H9 (cell line): Measurements from ENCODE around the gene DIAPH2. TPM values are rescaled to one million over a fixed set of nuclear protein-coding genes. Genes with fewer than 3 reads are reported as not detected.

Experiments used
- DNase-seq: peaks from one replicate; pipeline ENCODE4 v3.0.0-alpha.2; 2017
- H2AFZ ChIP-seq: one replicate; pipeline ENCODE4 v1.6.1; 2013; ENCODE audit warnings: mild to moderate bottlenecking, low read length, control low read depth, moderate library complexity
- H2AK5ac ChIP-seq: 2 replicates; pipeline ENCODE4 v1.6.1; 2013; ENCODE audit warnings: low read length, control low read depth, mixed read lengths; ENCODE audit not compliant: insufficient read length
- H2BK120ac ChIP-seq: one replicate; pipeline ENCODE4 v1.6.1; 2013; ENCODE audit warnings: low read depth, mild to moderate bottlenecking, low read length, control low read depth, inconsistent platforms; ENCODE audit not compliant: poor library complexity, severe bottlenecking
- H2BK12ac ChIP-seq: 2 replicates; pipeline ENCODE4 v1.6.1; 2013; ENCODE audit warnings: low read length, control low read depth, mixed read lengths, low read depth; ENCODE audit not compliant: insufficient read length
- H2BK15ac ChIP-seq: 2 replicates; pipeline ENCODE4 v1.6.1; 2013; ENCODE audit warnings: low read depth, low read length, control low read depth
- H2BK20ac ChIP-seq: one replicate; pipeline ENCODE4 v1.6.1; 2013; ENCODE audit warnings: low read depth, mild to moderate bottlenecking, low read length, control low read depth, inconsistent platforms; ENCODE audit not compliant: poor library complexity, severe bottlenecking
- H2BK5ac ChIP-seq: 2 replicates; pipeline ENCODE4 v1.6.1; 2013; ENCODE audit warnings: low read length, control low read depth, mixed read lengths; ENCODE audit not compliant: insufficient read length
- H3K14ac ChIP-seq: 2 replicates; pipeline ENCODE4 v1.6.1; 2013; ENCODE audit warnings: low read length, control low read depth; ENCODE audit not compliant: insufficient read depth
- H3K18ac ChIP-seq: 2 replicates; pipeline ENCODE4 v1.6.1; 2013; ENCODE audit warnings: low read depth, mild to moderate bottlenecking, mixed read lengths, low read length, control low read depth; ENCODE audit not compliant: insufficient read length
- H3K23ac ChIP-seq: 2 replicates; pipeline ENCODE4 v1.6.1; 2013; ENCODE audit warnings: low read length, control low read depth, mixed read lengths, low read depth; ENCODE audit not compliant: insufficient read length
- H3K23me2 ChIP-seq: 2 replicates; pipeline ENCODE4 v1.6.1; 2013; ENCODE audit warnings: low read depth, mild to moderate bottlenecking, mixed read lengths, low read length, control low read depth; ENCODE audit not compliant: insufficient read length, poor library complexity, severe bottlenecking
- H3K27ac ChIP-seq: 2 replicates; pipeline ENCODE4 v1.5.1; 2013; ENCODE audit warnings: low read length, control low read depth, mixed read lengths, low read depth; ENCODE audit not compliant: insufficient read length
- H3K27me3 ChIP-seq: 2 replicates; pipeline ENCODE4 v1.6.1; 2013; ENCODE audit warnings: low read length, control low read depth, inconsistent platforms; ENCODE audit not compliant: insufficient read depth
- H3K4ac ChIP-seq: 2 replicates; pipeline ENCODE4 v1.6.1; 2013; ENCODE audit warnings: low read depth, mild to moderate bottlenecking, control low read depth, inconsistent platforms, low read length, moderate library complexity
- H3K4me1 ChIP-seq: 2 replicates; pipeline ENCODE4 v1.6.1; 2013; ENCODE audit warnings: low read length, control low read depth, inconsistent platforms; ENCODE audit not compliant: insufficient read depth
- H3K4me2 ChIP-seq: 2 replicates; pipeline ENCODE4 v1.6.1; 2013; ENCODE audit warnings: low read length, control low read depth, mixed read lengths; ENCODE audit not compliant: insufficient read length, insufficient read depth
- H3K56ac ChIP-seq: 2 replicates; pipeline ENCODE4 v1.6.1; 2013; ENCODE audit warnings: low read depth, mild to moderate bottlenecking, mixed read lengths, low read length, control low read depth; ENCODE audit not compliant: insufficient read length
- H3K79me1 ChIP-seq: 2 replicates; pipeline ENCODE4 v1.6.1; 2013; ENCODE audit warnings: low read depth, mild to moderate bottlenecking, moderate library complexity, low read length, control low read depth, inconsistent platforms; ENCODE audit not compliant: insufficient read depth, poor library complexity, severe bottlenecking
- H3K79me2 ChIP-seq: 2 replicates; pipeline ENCODE4 v1.6.1; 2013; ENCODE audit warnings: low read length, control low read depth, inconsistent platforms; ENCODE audit not compliant: insufficient read depth
- H3K9ac ChIP-seq: 2 replicates; pipeline ENCODE4 v1.6.1; 2013; ENCODE audit warnings: low read length, control low read depth, mixed read lengths; ENCODE audit not compliant: insufficient read length; ENCODE audit errors: extremely low read depth
- H3K9me3 ChIP-seq: one replicate; pipeline ENCODE4 v1.6.1; 2013; ENCODE audit warnings: low read depth, low read length, inconsistent platforms; ENCODE audit not compliant: control insufficient read depth
- H3T11ph ChIP-seq: one replicate; pipeline ENCODE4 v1.6.1; 2013; ENCODE audit warnings: mild to moderate bottlenecking, low read length, control low read depth, inconsistent platforms
- H4K20me1 ChIP-seq: one replicate; pipeline ENCODE4 v1.6.1; 2013; ENCODE audit not compliant: control insufficient read depth, insufficient read length, insufficient read depth
- H4K5ac ChIP-seq: 2 replicates; pipeline ENCODE4 v1.6.1; 2013; ENCODE audit warnings: low read depth, mild to moderate bottlenecking, mixed read lengths, low read length, control low read depth; ENCODE audit not compliant: insufficient read length
- H4K8ac ChIP-seq: replicated peaks from 2 replicates; pipeline ENCODE4 v1.6.1; 2013; ENCODE audit warnings: low read length, control low read depth, mixed read lengths, low read depth; ENCODE audit not compliant: insufficient read length
- H4K91ac ChIP-seq: 2 replicates; pipeline ENCODE4 v1.6.1; 2013; ENCODE audit warnings: low read depth, mild to moderate bottlenecking, moderate library complexity, mixed read lengths, low read length, control low read depth; ENCODE audit not compliant: insufficient read length
- H3K27ac Mint-ChIP-seq, 3 experiments: 2 replicates in 2 of 3; 3 replicates in 1 of 3; pipeline ENCODE4 v1.8.0; 2020 to 2021; ENCODE audit warnings: mixed read lengths in 3 of 3, mild to moderate bottlenecking in 1 of 3, moderate library complexity in 1 of 3
- H3K27me3 Mint-ChIP-seq: 2 replicates; pipeline ENCODE4 v1.8.0; 2021; ENCODE audit warnings: low read depth, mild to moderate bottlenecking, moderate library complexity, mixed read lengths
- H3K36me3 Mint-ChIP-seq, 3 experiments: 2 replicates in 2 of 3; 3 replicates in 1 of 3; pipeline ENCODE4 v1.8.0; 2020 to 2021; ENCODE audit warnings: low read depth in 3 of 3, mixed read lengths in 3 of 3; ENCODE audit not compliant: insufficient read depth in 1 of 3
- H3K4me1 Mint-ChIP-seq, 2 experiments: 2 replicates each; pipeline ENCODE4 v1.8.0; 2020; ENCODE audit warnings: mixed read lengths in 2 of 2
- H3K4me3 Mint-ChIP-seq, 2 experiments: 2 replicates in 1 of 2; 3 replicates in 1 of 2; pipeline ENCODE4 v1.8.0; 2020 to 2021; ENCODE audit warnings: mild to moderate bottlenecking in 2 of 2, mixed read lengths in 2 of 2, moderate library complexity in 1 of 2
- H3K9me3 Mint-ChIP-seq, 2 experiments: 2 replicates in 1 of 2; 3 replicates in 1 of 2; pipeline ENCODE4 v1.8.0; 2020; ENCODE audit warnings: mild to moderate bottlenecking in 2 of 2, mixed read lengths in 2 of 2, moderate library complexity in 1 of 2
- total RNA-seq: library from RNA; stranded (reverse); gene quantifications from 2 replicates; pipeline ENCODE4 v1.2.1, GENCODE V29; 2021
- TF ChIP-seq, protein P1 (sequence below): fragments of 200-600 bp; sonication (generic); conservative IDR thresholded peaks from 3 replicates; pipeline ENCODE4 v1.8.0; 2021; ENCODE audit warnings: antibody characterized with exemption, mild to moderate bottlenecking

Gene DIAPH2
- total RNA-seq, 1 experiment from 2014 or later, result 45.4 TPM

DNA sequence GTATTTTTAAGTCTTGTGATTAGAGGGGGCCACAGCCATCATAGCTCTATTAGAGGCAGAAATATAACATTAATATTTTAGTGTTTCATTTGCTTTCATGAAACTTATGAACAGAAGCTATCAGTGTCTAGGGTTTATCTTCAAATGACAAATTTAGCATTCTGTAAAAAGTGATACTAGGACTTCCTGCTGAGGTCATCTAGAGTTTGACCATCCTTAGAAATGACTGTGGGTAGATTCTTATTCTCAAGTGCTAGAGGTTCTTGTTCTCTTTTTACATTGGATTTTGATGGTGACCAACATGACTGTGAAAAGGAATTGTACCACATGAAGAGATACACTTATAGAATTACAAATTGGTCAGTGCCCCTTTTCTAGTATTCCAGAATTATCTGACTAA is 767.6 kb downstream of the DIAPH2 start:
- Mint-ChIP-seq H3K27me3 (no peaks in the 10 kb centered on the region), H3K36me3 (peaks cover 0 to 16% (median 15%) of the 10 kb centered on the region in 3 experiments; a peak in 4 of 7 replicates), H3K9me3 (no peaks in the 10 kb centered on the region), H3K27ac (no peak overlapping the region), H3K4me1 (peaks cover 27 to 30% of the 10 kb centered on the region in 2 experiments), H3K4me3 (no peak overlapping the region)
- H3K23ac ChIP-seq, result no peak overlapping the region
- no peak overlapping the region for H2AFZ ChIP-seq
- H2BK20ac ChIP-seq, result no peak overlapping the region
- H3K18ac ChIP-seq, result no peak overlapping the region
- no peaks in the 10 kb centered on the region; the same call in 1 of the 2 replicates for H3K4me1 ChIP-seq
- no peak overlapping the region for H2BK12ac ChIP-seq
- no peak overlapping the region for H4K5ac ChIP-seq
- H3K14ac ChIP-seq, result no peak overlapping the region
- no peaks in the 10 kb centered on the region for H3K79me1 ChIP-seq
- H2BK120ac ChIP-seq, result no peak overlapping the region
- H2AK5ac ChIP-seq, result no peak overlapping the region
- H3K27me3 ChIP-seq, result no peaks in the 10 kb centered on the region
- no peak overlapping the region for H4K91ac ChIP-seq
- no peak overlapping the region for H3K56ac ChIP-seq
- H4K20me1 ChIP-seq, result no peaks in the 10 kb centered on the region
- H3K4me2 ChIP-seq, result no peak overlapping the region
- H3K23me2 ChIP-seq, result no peaks in the 10 kb centered on the region
- H3K4ac ChIP-seq, result no peak overlapping the region
- H3K27ac ChIP-seq, result no peak overlapping the region
- DNase-seq, result no peak
- TF ChIP-seq, protein P1, sequence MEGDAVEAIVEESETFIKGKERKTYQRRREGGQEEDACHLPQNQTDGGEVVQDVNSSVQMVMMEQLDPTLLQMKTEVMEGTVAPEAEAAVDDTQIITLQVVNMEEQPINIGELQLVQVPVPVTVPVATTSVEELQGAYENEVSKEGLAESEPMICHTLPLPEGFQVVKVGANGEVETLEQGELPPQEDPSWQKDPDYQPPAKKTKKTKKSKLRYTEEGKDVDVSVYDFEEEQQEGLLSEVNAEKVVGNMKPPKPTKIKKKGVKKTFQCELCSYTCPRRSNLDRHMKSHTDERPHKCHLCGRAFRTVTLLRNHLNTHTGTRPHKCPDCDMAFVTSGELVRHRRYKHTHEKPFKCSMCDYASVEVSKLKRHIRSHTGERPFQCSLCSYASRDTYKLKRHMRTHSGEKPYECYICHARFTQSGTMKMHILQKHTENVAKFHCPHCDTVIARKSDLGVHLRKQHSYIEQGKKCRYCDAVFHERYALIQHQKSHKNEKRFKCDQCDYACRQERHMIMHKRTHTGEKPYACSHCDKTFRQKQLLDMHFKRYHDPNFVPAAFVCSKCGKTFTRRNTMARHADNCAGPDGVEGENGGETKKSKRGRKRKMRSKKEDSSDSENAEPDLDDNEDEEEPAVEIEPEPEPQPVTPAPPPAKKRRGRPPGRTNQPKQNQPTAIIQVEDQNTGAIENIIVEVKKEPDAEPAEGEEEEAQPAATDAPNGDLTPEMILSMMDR, result no peak
- H4K8ac ChIP-seq, result no peak overlapping the region
- no peaks in the 10 kb centered on the region for H3K79me2 ChIP-seq
- no peaks in the 10 kb centered on the region for H3K9me3 ChIP-seq
- no peak overlapping the region for H3K9ac ChIP-seq
- H2BK15ac ChIP-seq, result no peak overlapping the region
- no peak overlapping the region for H2BK5ac ChIP-seq
- H3T11ph ChIP-seq, result no peak overlapping the region
